HG02981 (cell line): ENCODE data around the gene RNF138.
"Not testable (repeated sequence)": the region's sequence is repeated elsewhere in the genome, so short reads cannot be mapped to it uniquely, and the experiment has no call there.

Experiments used
- ATAC-seq: cut with Tn5 transposase; IDR thresholded peaks from one replicate; pipeline ENCODE4 v1.9.1; 2021; ENCODE audit warnings: mild to moderate bottlenecking, moderate library complexity; ENCODE audit not compliant: unreplicated experiment

RNF138 gene, protein sequence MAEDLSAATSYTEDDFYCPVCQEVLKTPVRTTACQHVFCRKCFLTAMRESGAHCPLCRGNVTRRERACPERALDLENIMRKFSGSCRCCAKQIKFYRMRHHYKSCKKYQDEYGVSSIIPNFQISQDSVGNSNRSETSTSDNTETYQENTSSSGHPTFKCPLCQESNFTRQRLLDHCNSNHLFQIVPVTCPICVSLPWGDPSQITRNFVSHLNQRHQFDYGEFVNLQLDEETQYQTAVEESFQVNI

DNA sequence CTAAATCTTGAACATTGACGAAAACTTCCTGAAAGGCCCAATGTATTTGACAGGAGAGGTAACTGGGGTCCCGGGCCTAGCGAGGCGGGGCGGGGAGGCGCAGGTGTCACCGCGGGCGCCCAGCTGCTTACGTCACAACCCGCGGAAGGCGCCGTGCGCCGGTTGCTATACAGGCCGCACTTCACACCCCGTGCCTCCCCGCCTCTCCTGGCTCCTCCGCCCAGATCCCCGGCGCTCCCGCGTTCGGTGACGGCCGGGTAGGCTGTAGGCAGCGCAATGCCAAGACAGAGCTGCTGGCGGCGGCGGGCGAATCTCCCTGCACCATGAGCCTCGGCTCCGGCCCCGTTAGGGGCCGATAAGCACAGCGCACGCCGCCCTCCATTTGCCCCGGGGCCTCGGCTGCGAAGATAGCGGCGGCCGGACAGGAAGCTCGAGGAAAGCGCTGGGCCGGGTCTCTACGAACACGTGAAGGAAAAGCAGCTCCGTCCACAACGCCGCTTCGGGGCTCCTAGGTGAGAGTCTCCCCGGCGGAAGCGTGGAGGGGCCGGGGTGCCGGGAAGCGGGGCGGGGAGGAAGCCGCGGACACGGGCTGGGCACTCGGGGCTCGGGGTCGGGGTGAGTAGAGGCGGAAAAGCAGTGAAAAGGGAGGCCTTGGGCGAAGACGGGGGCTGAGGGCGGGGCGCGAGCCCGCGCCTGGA, at the start of gene RNF138:
TSS of gene RNF138 (plus strand) at position 151 of the 698 bp plus-strand sequence. CDS start 903 bp downstream, outside the sequence.
- ATAC-seq, result peak; percentile 48

DNA sequence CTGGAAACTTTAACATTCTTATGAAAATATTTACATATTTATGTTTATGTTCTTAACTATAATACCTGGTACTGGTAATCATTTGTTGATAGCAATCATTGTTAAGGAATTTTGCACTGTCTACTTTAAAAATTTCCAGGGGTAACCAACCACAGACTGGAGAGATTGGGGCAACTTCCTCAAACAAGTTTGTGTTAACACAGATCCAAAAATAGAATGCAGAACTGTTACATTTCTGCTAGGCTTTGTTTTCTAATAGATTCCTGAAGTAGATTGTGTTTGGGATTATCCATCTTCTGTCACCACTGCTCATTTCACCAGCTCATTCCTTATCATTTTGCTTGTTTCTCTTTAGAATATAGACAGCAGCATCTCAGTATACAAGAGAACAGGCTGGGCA, 49.3 kb upstream of the RNF138 start:
- no peak for ATAC-seq

GRCh38 chr18:32048507-32049091, 43.1 kb upstream of the RNF138 start:
- ATAC-seq, result peak; percentile 72

GRCh38 chr18:32049393-32050171, 42.1 kb upstream of the RNF138 start:
- peak; percentile 36 for ATAC-seq

GRCh38 chr18:32056613-32057358, 34.9 kb upstream of the RNF138 start:
- no peak for ATAC-seq

DNA sequence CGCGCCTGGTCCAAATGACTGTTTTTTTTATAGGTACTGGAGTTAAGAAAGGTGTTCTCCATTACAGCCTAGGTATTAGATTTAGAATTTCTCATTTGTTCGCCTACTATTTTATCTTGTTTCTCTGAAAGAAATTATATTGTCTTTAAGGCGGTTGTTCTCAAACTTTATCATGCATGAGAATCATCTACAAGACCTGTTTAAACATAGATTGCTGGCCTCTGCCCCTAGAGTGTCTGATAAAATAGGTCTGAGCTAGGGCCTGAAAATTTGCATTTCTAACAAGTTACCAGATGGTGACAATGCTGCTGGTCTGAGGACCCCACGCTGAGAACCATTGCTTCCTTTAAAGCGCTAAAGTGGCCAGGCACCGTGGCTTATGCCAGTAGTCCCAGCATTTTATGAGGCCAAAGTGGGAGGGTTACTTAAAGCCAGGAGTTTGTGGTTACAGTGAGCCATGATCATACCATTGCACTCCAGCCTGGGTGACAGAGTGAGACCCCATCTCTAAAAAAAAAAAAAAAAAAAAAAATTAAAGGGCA, 34.0 kb upstream of the RNF138 start:
- no peak for ATAC-seq

- no peak for ATAC-seq
Observed at GRCh38 chr18:32060026-32060425, 31.6 kb upstream of the RNF138 start.

DNA sequence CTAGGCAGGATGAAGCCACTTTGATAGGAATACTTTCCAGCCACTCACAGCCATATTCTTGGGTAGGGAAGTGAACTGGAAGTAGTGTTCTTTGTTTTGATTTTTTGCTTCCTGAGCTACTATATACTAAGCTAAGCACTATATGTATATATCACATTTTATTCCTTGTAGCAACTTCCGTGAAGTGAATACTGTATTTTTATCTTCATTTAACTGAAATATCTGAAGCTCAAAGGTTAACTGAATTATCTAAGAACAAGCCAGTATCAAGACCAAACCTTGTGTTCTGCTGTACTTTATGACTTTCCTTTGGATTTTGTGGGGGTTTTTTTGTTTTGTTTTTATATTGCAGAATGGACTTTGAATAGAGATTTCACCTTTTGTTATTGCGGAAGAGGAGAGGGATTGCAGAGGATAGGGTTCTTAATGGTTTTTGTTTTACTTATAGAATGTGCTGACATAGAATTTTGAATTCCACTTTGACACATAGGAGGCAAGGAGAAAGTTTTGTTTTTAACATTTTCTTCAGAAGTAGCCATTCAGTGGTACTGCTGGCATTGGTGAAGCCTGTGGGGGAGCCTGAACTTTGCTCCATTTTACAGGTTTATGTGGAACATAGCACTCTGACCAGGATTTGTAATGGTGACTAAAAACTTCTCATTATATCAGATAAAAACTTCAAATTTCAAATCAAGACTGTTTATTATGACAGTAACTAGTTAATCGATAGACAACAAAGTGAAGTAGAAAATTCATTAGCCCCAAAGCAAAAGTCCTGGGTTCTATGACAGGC, 24.1 kb upstream of the RNF138 start:
- no peak for ATAC-seq

GRCh38 chr18:32072321-32072720, 19.4 kb upstream of the RNF138 start:
- ATAC-seq, result no peak

DNA sequence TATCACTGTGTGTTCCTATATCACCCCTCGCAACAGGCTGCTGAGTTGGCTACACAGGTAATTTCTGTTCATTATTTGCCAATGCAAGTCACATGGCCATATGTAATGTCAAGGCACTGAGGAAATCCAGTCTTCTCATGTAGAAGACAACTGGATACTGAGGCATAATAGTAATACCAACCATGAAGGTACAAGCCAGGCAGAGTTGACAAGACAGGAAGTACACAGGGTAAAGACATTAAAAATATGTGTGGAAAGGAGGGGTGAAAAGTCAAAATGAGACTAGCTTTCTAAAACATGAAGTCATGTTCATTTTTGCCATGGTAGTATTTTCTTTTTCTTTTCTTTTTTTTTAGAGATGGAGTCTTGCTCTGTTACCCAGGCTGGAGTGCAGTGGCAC, 17.5 kb upstream of the RNF138 start:
- ATAC-seq, result no peak

GRCh38 chr18:32078845-32079244, 12.8 kb upstream of the RNF138 start:
- ATAC-seq, result no peak

DNA sequence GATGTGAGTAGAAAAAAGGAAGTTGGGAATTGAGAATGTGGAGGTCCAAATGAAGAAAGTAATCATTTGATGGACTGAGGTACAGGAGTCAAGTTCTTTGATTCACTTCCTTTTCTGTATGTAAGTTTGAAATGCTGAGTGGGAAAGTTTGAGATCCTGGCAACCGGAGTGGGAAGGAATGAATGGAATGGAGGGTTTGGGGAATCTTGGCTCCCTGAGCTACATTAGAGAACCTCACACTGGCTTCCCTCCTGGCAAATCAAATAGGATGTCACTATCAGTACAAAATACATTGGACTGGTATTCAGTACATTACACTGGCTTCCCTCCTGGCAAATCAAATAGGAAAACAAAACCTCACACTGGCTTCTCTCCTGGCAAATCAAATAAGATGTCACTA, 9.8 kb upstream of the RNF138 start:
- no peak for ATAC-seq

GRCh38 chr18:32083781-32084180, 7.9 kb upstream of the RNF138 start:
- no peak for ATAC-seq

DNA sequence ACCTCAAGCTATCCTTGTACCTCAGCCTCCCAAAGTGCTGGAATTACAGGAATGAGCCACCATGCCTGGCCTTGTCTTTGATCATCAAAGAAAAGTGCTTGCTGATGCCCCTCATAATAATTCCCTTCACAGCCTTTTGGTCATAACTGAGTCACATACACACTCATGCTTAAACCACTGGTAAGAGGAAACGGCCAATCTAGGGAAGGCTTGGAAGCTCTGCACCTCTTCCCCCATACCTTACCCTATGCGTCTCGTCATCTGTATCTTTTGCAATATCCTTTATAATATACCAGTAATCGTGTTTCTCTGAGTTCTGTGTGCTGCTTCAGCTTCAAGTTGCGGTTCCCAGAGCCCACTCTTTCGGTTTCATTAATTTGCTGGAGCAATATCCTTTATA, 4.8 kb upstream of the RNF138 start:
- ATAC-seq, result no peak

GRCh38 chr18:32090831-32091230, 843 bp upstream of the RNF138 start:
- ATAC-seq, result not testable (repeated sequence)

GRCh38 chr18:32091325-32091723, 350 bp upstream of the RNF138 start:
- no peak for ATAC-seq

DNA sequence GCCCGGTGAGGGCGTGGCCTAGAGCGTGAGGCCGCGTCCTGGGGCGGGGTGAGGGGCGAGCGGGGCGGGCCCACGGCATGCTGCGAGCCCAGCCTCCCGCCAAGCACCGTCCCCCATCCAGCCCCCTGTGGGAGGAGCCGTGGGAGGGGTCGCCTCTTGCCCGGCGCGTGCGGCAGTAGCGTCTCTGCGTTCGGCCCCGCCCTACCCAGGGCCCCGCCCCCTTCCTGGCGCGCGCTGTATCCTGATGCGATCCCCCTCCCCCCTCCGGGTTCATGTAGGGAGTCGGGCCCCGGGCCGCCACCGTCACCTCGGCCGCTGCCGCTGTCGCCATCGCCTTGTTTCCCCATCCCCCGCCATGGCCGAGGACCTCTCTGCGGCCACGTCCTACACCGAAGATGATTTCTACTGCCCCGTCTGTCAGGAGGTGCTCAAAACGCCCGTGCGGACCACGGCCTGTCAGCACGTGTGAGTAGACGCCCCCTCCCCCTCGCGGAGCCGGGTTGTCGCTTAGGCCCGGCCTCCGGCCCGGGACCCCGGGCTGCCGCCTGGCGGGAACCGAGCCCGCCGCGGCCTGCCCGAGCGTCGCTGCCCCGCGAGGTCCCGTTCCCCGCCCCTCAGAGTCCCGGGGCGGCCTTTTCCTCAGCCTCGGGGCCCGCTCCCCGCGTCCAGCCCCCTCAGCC, 888 bp downstream of the RNF138 start:
- ATAC-seq, result peak; percentile 81

GRCh38 chr18:32093102-32093511, 1.4 kb downstream of the RNF138 start:
- peak; percentile 27 for ATAC-seq

DNA sequence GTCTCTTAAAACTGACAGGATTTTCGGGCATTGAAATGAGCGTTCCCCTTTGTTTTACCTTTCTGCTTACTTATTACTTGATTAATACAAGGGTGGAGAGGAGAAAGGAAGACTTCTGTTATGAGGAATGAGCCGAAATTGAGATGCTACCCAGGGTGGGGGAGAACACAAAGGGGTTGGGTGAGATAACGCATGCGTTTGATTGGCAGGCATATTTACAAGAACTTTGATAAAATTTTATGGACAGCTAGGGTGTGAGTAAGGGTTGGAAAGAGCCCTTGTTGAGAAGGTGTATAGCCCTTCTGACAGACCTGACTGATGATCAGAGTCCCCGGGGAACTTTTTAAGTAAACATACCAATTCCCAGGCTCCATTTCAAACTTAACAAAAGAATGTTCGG, 1.8 kb downstream of the RNF138 start:
- ATAC-seq, result no peak
